GM12864 (cell line): Measurements from ENCODE around the gene G6PC3.
"Not testable (repeated sequence)": the region's sequence is repeated elsewhere in the genome, so short reads cannot be mapped to it uniquely, and the experiment has no call there.

Experiments
- DNase-seq: peaks from one replicate; pipeline ENCODE4 v3.0.0-alpha.2; 2011; ENCODE audit warnings: low read depth
- H3K4me3 ChIP-seq: 2 replicates; pipeline ENCODE4 v1.5.1; 2011; ENCODE audit warnings: mild to moderate bottlenecking, low read depth, low read length, control low read depth
- CTCF ChIP-seq: IDR thresholded peaks from 2 replicates; pipeline ENCODE4 v1.5.1; 2011; ENCODE audit warnings: low read depth, mild to moderate bottlenecking, moderate library complexity, low read length, control low read depth, inconsistent platforms; ENCODE audit errors: missing control alignments

The G6PC3 gene

GRCh38 chr17:44097110-44097958 is 26.8 kb downstream of the G6PC3 start:
- H3K4me3 ChIP-seq = no peak overlapping the region
- DNase-seq = no peak
- no peak for TF ChIP-seq CTCF

DNA sequence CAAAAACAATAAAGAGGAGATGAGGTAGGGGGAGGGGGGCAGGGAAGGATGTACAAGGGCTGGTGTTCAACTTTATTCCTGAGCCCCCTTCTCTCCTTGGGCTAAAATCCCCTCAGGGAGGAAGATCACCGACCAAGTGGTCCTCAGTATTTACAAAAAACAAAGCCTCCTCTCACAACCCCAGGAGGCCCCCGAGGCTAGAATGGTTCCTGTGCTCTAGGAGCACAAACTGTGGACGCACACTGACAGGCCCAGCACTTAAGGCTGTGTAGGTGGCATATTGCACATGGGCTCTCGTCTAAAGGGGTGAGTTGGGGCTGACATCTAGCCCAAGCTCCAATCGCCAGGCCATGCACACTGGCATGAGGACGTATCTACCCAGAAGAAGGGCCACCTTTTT is 31.3 kb downstream of the G6PC3 start:
- not testable (repeated sequence) for H3K4me3 ChIP-seq

GRCh38 chr17:44102849-44103622 is 32.5 kb downstream of the G6PC3 start:
- no peak overlapping the region for H3K4me3 ChIP-seq
- no peak for DNase-seq
- TF ChIP-seq CTCF = no peak

More for the DNA sequence above, 31.3 kb downstream of the G6PC3 start:
- DNase-seq = not testable (repeated sequence)

- TF ChIP-seq CTCF = no peak
- no peak overlapping the region for H3K4me3 ChIP-seq
- DNase-seq = no peak
Observed at GRCh38 chr17:44105483-44105882, 34.9 kb downstream of the G6PC3 start.

- TF ChIP-seq CTCF = no peak
- H3K4me3 ChIP-seq = no peak overlapping the region
- no peak for DNase-seq
Observed at GRCh38 chr17:44105941-44106340, 35.4 kb downstream of the G6PC3 start.

GRCh38 chr17:44106801-44107200 is 36.3 kb downstream of the G6PC3 start:
- TF ChIP-seq CTCF = no peak
- DNase-seq = no peak

DNA sequence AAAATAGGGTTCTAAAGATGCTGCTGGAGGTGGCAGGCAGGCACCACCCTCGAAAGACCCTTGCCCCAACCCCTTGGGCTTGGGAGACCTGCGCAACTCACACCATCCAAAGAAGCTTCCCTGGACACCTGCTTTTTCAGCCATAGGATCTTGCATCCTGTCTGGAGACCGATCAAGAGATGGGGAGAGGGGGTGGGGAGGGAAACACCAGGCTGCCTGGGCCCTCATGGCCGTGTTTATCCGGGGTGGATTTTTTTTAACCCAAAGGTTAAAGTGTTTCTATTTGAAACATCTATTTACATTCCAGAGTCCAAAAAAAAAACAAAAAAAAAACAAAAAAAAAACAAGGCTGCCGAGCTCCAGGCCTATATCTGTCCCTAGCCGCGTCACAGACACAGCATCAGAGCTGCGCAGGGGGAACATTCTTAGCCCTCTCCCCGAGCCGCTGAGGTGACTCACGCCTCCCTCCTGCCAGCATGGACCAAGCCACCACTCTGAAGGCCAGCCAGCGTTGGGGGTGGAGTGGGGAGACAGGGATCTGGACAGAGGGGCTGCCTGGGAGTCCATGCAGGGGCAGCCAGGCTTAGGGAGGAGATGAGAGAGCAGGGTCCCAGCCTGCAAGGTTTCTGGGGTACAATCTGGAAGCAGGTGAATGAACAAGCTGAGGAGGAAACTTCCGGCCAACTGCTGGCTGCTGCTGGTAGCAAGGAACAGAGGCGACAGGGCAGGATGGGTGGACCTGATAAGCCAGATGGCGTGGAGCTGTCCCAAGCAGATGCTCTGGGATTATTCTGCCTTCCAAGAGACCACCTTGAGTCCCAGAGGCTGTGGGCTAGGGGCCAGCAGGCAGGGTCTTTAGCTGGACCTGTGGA is 38.1 kb downstream of the G6PC3 start:
- no peak for DNase-seq
- H3K4me3 ChIP-seq = no peak overlapping the region
- TF ChIP-seq CTCF = no peak

More at GRCh38 chr17:44106801-44107200, 36.3 kb downstream of the G6PC3 start:
- H3K4me3 ChIP-seq = no peak overlapping the region
